ENCODE measurements around the gene COMT. TPM values are rescaled to one million over a fixed set of nuclear protein-coding genes. Genes with fewer than 3 reads are reported as not detected.

The COMT gene
- total and polyA plus RNA-seq, 11 donors: 69.7 to 249 (median 119) TPM

GRCh38 chr22:20009582-20010306 lies 68.2 kb downstream of the COMT start:
- no peaks in the 10 kb centered on the region for H3K36me3 ChIP-seq
- DNase-seq: peak in 3 of 5 donors; percentile 9 to 33 (median 13)
- no peak overlapping the region for H3K27ac ChIP-seq
- intact Hi-C loops (cut with DNase I): no loop called here
- H3K9me3 ChIP-seq: peaks cover 0 to 1% (median 0%) of the 10 kb centered on the region in 12 donors
- H3K4me3 ChIP-seq: no peak overlapping the region
- TF ChIP-seq POLR2A (IDR thresholded peaks at IDR 0.05) (no peak), CTCF (IDR thresholded peaks at IDR 0.05) (no peak)
- no peaks in the 10 kb centered on the region for H3K27me3 ChIP-seq
- 88 to 94% (median 90%) methylated on average over 8 of the region's 8 CpGs for WGBS, 4 donors
- peaks cover 0 to 29% (median 11%) of the 10 kb centered on the region in 12 donors for H3K4me1 ChIP-seq
- ATAC-seq: no peak

GRCh38 chr22:20010307-20011122 lies 68.9 kb downstream of the COMT start:
- Histone ChIP-seq H3K9me3 (no peaks in the 10 kb centered on the region), H3K27ac (peak overlapping the region in 1 of 12 donors; percentile 47), H3K4me3 (no peak overlapping the region), H3K36me3 (no peaks in the 10 kb centered on the region), H3K27me3 (peaks cover 0 to 8% (median 0%) of the 10 kb centered on the region in 9 donors), H3K4me1 (peaks cover 0 to 36% (median 11%) of the 10 kb centered on the region in 12 donors)
- ATAC-seq (peak in 2 of 4 donors; percentile 19 to 51), DNase-seq (peak in 3 of 5 donors; percentile 21 to 44 (median 26))
- TF ChIP-seq CTCF (IDR thresholded peaks at IDR 0.05): no peak
- no peak for TF ChIP-seq POLR2A (IDR thresholded peaks at IDR 0.05)
- 77 to 85% (median 81%) methylated on average over 8 to 14 of the region's 14 CpGs for WGBS, 4 donors
- intact Hi-C loops (cut with DNase I): no loop called here

GRCh38 chr22:20011123-20011992 lies 69.8 kb downstream of the COMT start:
- H3K4me3 ChIP-seq: no peak overlapping the region
- intact Hi-C loops (cut with DNase I): no loop called here
- H3K9me3 ChIP-seq: no peaks in the 10 kb centered on the region
- WGBS, 4 donors: 65 to 72% (median 69%) methylated on average over 18 to 20 of the region's 20 CpGs
- TF ChIP-seq CTCF (IDR thresholded peaks at IDR 0.05) (no peak), POLR2A (IDR thresholded peaks at IDR 0.05) (no peak)
- DNase-seq: peak in 3 of 5 donors; percentile 13 to 43 (median 21)
- no peaks in the 10 kb centered on the region for H3K36me3 ChIP-seq
- H3K27me3 ChIP-seq: peaks cover 0 to 14% (median 0%) of the 10 kb centered on the region in 9 donors
- H3K27ac ChIP-seq: peak overlapping the region in 1 of 12 donors; percentile 47
- peaks cover 0 to 44% (median 13%) of the 10 kb centered on the region in 12 donors for H3K4me1 ChIP-seq
- ATAC-seq: no peak
